HG02623 (cell line): ENCODE data around the gene GTF3C1.
"Not testable (repeated sequence)": the region's sequence is repeated elsewhere in the genome, so short reads cannot be mapped to it uniquely, and the experiment has no call there.

Source experiments
- ATAC-seq: cut with Tn5 transposase; IDR thresholded peaks from one replicate; pipeline ENCODE4 v1.9.1; 2021; ENCODE audit warnings: moderate library complexity; ENCODE audit not compliant: unreplicated experiment

Gene GTF3C1

GRCh38 chr16:27464626-27465482, 84.9 kb downstream of the GTF3C1 start:
- no peak for ATAC-seq

- no peak for ATAC-seq
Measured at GRCh38 chr16:27463741-27464591, 85.7 kb downstream of the GTF3C1 start.

- no peak for ATAC-seq
Measured at GRCh38 chr16:27462846-27463682, 86.6 kb downstream of the GTF3C1 start.

- ATAC-seq, result no peak
Measured at GRCh38 chr16:27462200-27462845, 87.4 kb downstream of the GTF3C1 start.

GRCh38 chr16:27461483-27462171, 88.1 kb downstream of the GTF3C1 start:
- no peak for ATAC-seq

GRCh38 chr16:27460663-27461482, 88.8 kb downstream of the GTF3C1 start:
- ATAC-seq, result no peak

- no peak for ATAC-seq
Measured at GRCh38 chr16:27460213-27460612, 89.5 kb downstream of the GTF3C1 start.

- no peak for ATAC-seq
Measured at GRCh38 chr16:27458987-27459688, 90.6 kb downstream of the GTF3C1 start.

GRCh38 chr16:27458258-27458657, 91.5 kb downstream of the GTF3C1 start:
- ATAC-seq, result no peak

- ATAC-seq, result not testable (repeated sequence)
Measured at GRCh38 chr16:27457605-27457900, 92.2 kb downstream of the GTF3C1 start.

GRCh38 chr16:27455700-27456099, 94.0 kb downstream of the GTF3C1 start:
- ATAC-seq, result no peak

GRCh38 chr16:27453494-27453825, 96.3 kb downstream of the GTF3C1 start:
- ATAC-seq, result no peak

- ATAC-seq, result no peak
Measured at GRCh38 chr16:27452569-27453493, 96.9 kb downstream of the GTF3C1 start.

- no peak for ATAC-seq
Measured at GRCh38 chr16:27450196-27450549, 99.5 kb downstream of the GTF3C1 start.

- no peak for ATAC-seq
Measured at GRCh38 chr16:27449434-27450195, 100.1 kb downstream of the GTF3C1 start.

- ATAC-seq, result no peak
Measured at GRCh38 chr16:27448532-27449433, 100.9 kb downstream of the GTF3C1 start.
